ENCODE data around the gene SPANXB1. TPM values are rescaled to one million over a fixed set of nuclear protein-coding genes. Genes with fewer than 3 reads are reported as not detected.
"Not testable (repeated sequence)": the region's sequence is repeated elsewhere in the genome, so short reads cannot be mapped to it uniquely, and the experiment has no call there.

The SPANXB1 gene
- total RNA-seq, 6 experiments from 2014 or later: not detected

- Histone ChIP-seq H3K36me3 (no peaks in the 10 kb centered on the region), H3K4me3 (no peak overlapping the region), H3K9me3 (no peaks in the 10 kb centered on the region), H3K27me3 (no peaks in the 10 kb centered on the region), H3K4me1 (no peaks in the 10 kb centered on the region), H3K27ac (no peak overlapping the region)
- intact Hi-C loops (cut with DNase I): no loop called here
- no peak for TF ChIP-seq POLR2A (IDR thresholded peaks at IDR 0.05)
- no peak for TF ChIP-seq CTCF (IDR thresholded peaks at IDR 0.05)
- peak in 2 of 4 donors; percentile 49 to 71 for ATAC-seq
- no peak for DNase-seq
- 30% methylated on average over 1 of the region's 1 CpG for WGBS (ENCODE audit: insufficient coverage, low coverage, low lambda C conversion rate, missing lambda C conversion rate)
These were observed 18.7 kb upstream of the SPANXB1 start for GRCh38 chrX:140983730-140984129.

GRCh38 chrX:141005243-141005642 lies 2.8 kb downstream of the SPANXB1 start:
- ATAC-seq; H3K4me3 ChIP-seq; H3K36me3 ChIP-seq; H3K4me1 ChIP-seq; intact Hi-C loops (cut with DNase I); H3K27me3 ChIP-seq; DNase-seq; H3K27ac ChIP-seq; H3K9me3 ChIP-seq: not testable (repeated sequence)
- WGBS (ENCODE audit: insufficient coverage, low coverage, low lambda C conversion rate, missing lambda C conversion rate): 55% methylated on average over 5 of the region's 6 CpGs

GRCh38 chrX:141044246-141044645 lies 41.9 kb downstream of the SPANXB1 start:
- H3K27ac ChIP-seq; H3K4me3 ChIP-seq; DNase-seq; H3K36me3 ChIP-seq; intact Hi-C loops (cut with DNase I); ATAC-seq; H3K9me3 ChIP-seq; H3K4me1 ChIP-seq; H3K27me3 ChIP-seq: not testable (repeated sequence)
- WGBS (ENCODE audit: insufficient coverage, low coverage, low lambda C conversion rate, missing lambda C conversion rate): 44% methylated on average over 4 of the region's 14 CpGs

GRCh38 chrX:141049878-141050277 lies 47.5 kb downstream of the SPANXB1 start:
- H3K27ac ChIP-seq; DNase-seq; H3K27me3 ChIP-seq; intact Hi-C loops (cut with DNase I); H3K9me3 ChIP-seq; H3K4me3 ChIP-seq; H3K36me3 ChIP-seq; ATAC-seq; H3K4me1 ChIP-seq: not testable (repeated sequence)
- 79% methylated on average over 3 of the region's 3 CpGs for WGBS (ENCODE audit: insufficient coverage, low coverage, low lambda C conversion rate, missing lambda C conversion rate)

- intact Hi-C loops (cut with DNase I); H3K36me3 ChIP-seq; H3K4me3 ChIP-seq; H3K9me3 ChIP-seq; H3K27ac ChIP-seq; H3K27me3 ChIP-seq; DNase-seq; H3K4me1 ChIP-seq: not testable (repeated sequence)
- peak; percentile 65 to 82 (median 76) for ATAC-seq
- 23% methylated on average over 5 of the region's 5 CpGs for WGBS (ENCODE audit: insufficient coverage, low coverage, low lambda C conversion rate, missing lambda C conversion rate)
- TF ChIP-seq CTCF (IDR thresholded peaks at IDR 0.05): peak in 3 of 4 donors; percentile 16 to 35 (median 30)
These were observed 49.7 kb downstream of the SPANXB1 start for GRCh38 chrX:141052098-141052497.

Other genes with a start within 250 kb of the SPANXB1 start
- 1 to 10 TPM in 3 of 6 experiments, under 1 TPM in 3; 0.18 to 1.8 (median 1.1) TPM for gene LDOC1, start 174.5 kb downstream of the SPANXB1 start, total RNA-seq
- gene SPANXC, start 239.9 kb downstream of the SPANXB1 start, total RNA-seq: not detected

Measured in right lobe of liver (tissue), 6 donors.